DOHH2 (cell line): Measurements from ENCODE around the gene BMP8B.

Source experiments
- CTCF ChIP-seq: fragments of 200-600 bp; sonication (generic); IDR thresholded peaks from one replicate; pipeline ENCODE4 v1.5.1; 2014; ENCODE audit warnings: antibody characterized with exemption, mild to moderate bottlenecking, low read depth, low read length; ENCODE audit not compliant: poor library complexity, severe bottlenecking
- EZH2phosphoT487 ChIP-seq: fragments of 200-600 bp; sonication (generic); IDR thresholded peaks from 2 replicates; pipeline ENCODE4 v1.6.1; 2017; ENCODE audit warnings: borderline replicate concordance, mild to moderate bottlenecking, antibody characterized with exemption, low read length, moderate library complexity, mixed read lengths

GRCh38 chr1:39835935-39836594 is 47.4 kb upstream of the BMP8B start:
- no peak for TF ChIP-seq CTCF
- TF ChIP-seq EZH2phosphoT487: no peak
